ENCODE data around the gene SLC11A2. TPM values are rescaled to one million over a fixed set of nuclear protein-coding genes. Genes with fewer than 3 reads are reported as not detected.

SLC11A2 gene
- polyA plus RNA-seq, 1 donor (not counting 4 experiments of a cell fraction or from before 2014, with no cell fraction given) = 38.9 TPM

GRCh38 chr12:51033048-51033447 lies 6.9 kb upstream of the SLC11A2 start:
- H3K36me3 ChIP-seq (ENCODE audit: control insufficient read depth in 2 of 2, extremely low read depth in 1 of 2, insufficient read depth in 2 of 2, low read length in 2 of 2) = no peaks in the 10 kb centered on the region
- H2AFZ ChIP-seq (ENCODE audit: control insufficient read depth, low read length) = no peak overlapping the region
- DNase-seq (ENCODE audit: low read depth, low spot score) (no peak), FAIRE-seq (no peak)
- no peak overlapping the region for H3K4me3 ChIP-seq (ENCODE audit: control insufficient read depth in 2 of 3, extremely low read depth in 1 of 3, insufficient read depth in 2 of 3, low read depth in 1 of 3, low read length in 3 of 3)
- H3K27me3 ChIP-seq (ENCODE audit: control insufficient read depth, extremely low read depth, insufficient read depth, low read length) = no peaks in the 10 kb centered on the region
- no peaks in the 10 kb centered on the region for H4K20me1 ChIP-seq (ENCODE audit: control insufficient read depth, extremely low read depth, insufficient read depth, low read length)
- H3K79me2 ChIP-seq (ENCODE audit: control insufficient read depth, insufficient read depth, low read length) = no peaks in the 10 kb centered on the region
- TF ChIP-seq CTCF (optimal IDR thresholded peaks at IDR 0.05 in 1 of 3, IDR thresholded peaks at IDR 0.05 in 1 of 3, conservative IDR thresholded peaks at IDR 0.05 in 1 of 3; ENCODE audit: extremely low read depth in 1 of 3, insufficient read depth in 2 of 3, low read length in 3 of 3) (no peak), EZH2 (IDR thresholded peaks at IDR 0.05; ENCODE audit: low read length) (no peak)
- H3K4me1 ChIP-seq (ENCODE audit: control insufficient read depth, extremely low read depth, insufficient read depth, low read length) = peaks cover 14% of the 10 kb centered on the region
- H3K9me3 ChIP-seq (ENCODE audit: control insufficient read depth, low read depth, low read length) = no peaks in the 10 kb centered on the region
- H3K9me1 ChIP-seq (ENCODE audit: control insufficient read depth, extremely low read depth, insufficient read depth, low read length) = no peaks in the 10 kb centered on the region
- dilution Hi-C loops (cut with MboI; ENCODE audit: extremely low pct_ligation_motif_present, low sequenced_read_pairs) = no loop called here
- H3K4me2 ChIP-seq (ENCODE audit: control insufficient read depth, extremely low read depth, insufficient read depth, low read depth, low read length) = no peak overlapping the region
- H3K9ac ChIP-seq (ENCODE audit: control insufficient read depth, extremely low read depth, insufficient read depth, low read length) = no peak overlapping the region
- H3K27ac ChIP-seq (ENCODE audit: control insufficient read depth, insufficient read depth, low read length) = no peak overlapping the region

GRCh38 chr12:51028813-51029150 lies 2.6 kb upstream of the SLC11A2 start:
- Histone ChIP-seq H3K4me2 (ENCODE audit: control insufficient read depth, extremely low read depth, insufficient read depth, low read depth, low read length) (peak overlapping the region; percentile 88), H3K9ac (ENCODE audit: control insufficient read depth, extremely low read depth, insufficient read depth, low read length) (peak overlapping the region; percentile 58), H3K9me3 (ENCODE audit: control insufficient read depth, low read depth, low read length) (no peaks in the 10 kb centered on the region), H3K79me2 (ENCODE audit: control insufficient read depth, insufficient read depth, low read length) (peaks cover 13% of the 10 kb centered on the region), H3K36me3 (ENCODE audit: control insufficient read depth in 2 of 2, extremely low read depth in 1 of 2, insufficient read depth in 2 of 2, low read length in 2 of 2) (no peaks in the 10 kb centered on the region), H3K27me3 (ENCODE audit: control insufficient read depth, extremely low read depth, insufficient read depth, low read length) (no peaks in the 10 kb centered on the region), H3K9me1 (ENCODE audit: control insufficient read depth, extremely low read depth, insufficient read depth, low read length) (no peaks in the 10 kb centered on the region), H3K4me3 (ENCODE audit: control insufficient read depth in 2 of 3, extremely low read depth in 1 of 3, insufficient read depth in 2 of 3, low read depth in 1 of 3, low read length in 3 of 3) (peak overlapping the region; percentile 9 to 47 (median 41)), H3K27ac (ENCODE audit: control insufficient read depth, insufficient read depth, low read length) (no peak overlapping the region), H2AFZ (ENCODE audit: control insufficient read depth, low read length) (peak overlapping the region; percentile 50), H4K20me1 (ENCODE audit: control insufficient read depth, extremely low read depth, insufficient read depth, low read length) (no peaks in the 10 kb centered on the region), H3K4me1 (ENCODE audit: control insufficient read depth, extremely low read depth, insufficient read depth, low read length) (peaks cover 23% of the 10 kb centered on the region)
- DNase-seq (ENCODE audit: low read depth, low spot score) (no peak), FAIRE-seq (no peak)
- TF ChIP-seq CTCF (optimal IDR thresholded peaks at IDR 0.05 in 1 of 3, IDR thresholded peaks at IDR 0.05 in 1 of 3, conservative IDR thresholded peaks at IDR 0.05 in 1 of 3; ENCODE audit: extremely low read depth in 1 of 3, insufficient read depth in 2 of 3, low read length in 3 of 3) (no peak), EZH2 (IDR thresholded peaks at IDR 0.05; ENCODE audit: low read length) (no peak)
- dilution Hi-C loops (cut with MboI; ENCODE audit: extremely low pct_ligation_motif_present, low sequenced_read_pairs) = no loop called here
